Loucy (cell line): Measurements from ENCODE around the gene PCSK5.

ENCODE experiments used
- H2AFZ ChIP-seq: fragments of 200-600 bp; sonication (generic); 2 replicates; pipeline ENCODE4 v1.6.0; 2016; ENCODE audit warnings: antibody characterized with exemption, mild to moderate bottlenecking, low read length, moderate library complexity
- H3F3A ChIP-seq: fragments of 200-600 bp; 2 replicates; pipeline ENCODE4 v1.6.0; 2016; ENCODE audit warnings: antibody characterized with exemption, low read depth, mild to moderate bottlenecking
- H3K27me3 ChIP-seq: fragments of 200-600 bp; sonication (generic); 2 replicates; pipeline ENCODE4 v1.6.1; 2014; ENCODE audit warnings: low read length, mild to moderate bottlenecking; ENCODE audit not compliant: insufficient read depth, poor library complexity, severe bottlenecking
- H3K36me3 ChIP-seq: fragments of 200-600 bp; sonication (generic); 2 replicates; pipeline ENCODE4 v1.6.1; 2016; ENCODE audit warnings: low read length; ENCODE audit not compliant: insufficient read depth
- H3K4me1 ChIP-seq: fragments of 200-600 bp; sonication (generic); 2 replicates; pipeline ENCODE4 v1.5.1; 2014; ENCODE audit warnings: low read length, mild to moderate bottlenecking; ENCODE audit not compliant: insufficient read depth, poor library complexity, severe bottlenecking
- H3K4me2 ChIP-seq: fragments of 200-600 bp; sonication (generic); 2 replicates; pipeline ENCODE4 v1.6.0; 2014; ENCODE audit warnings: antibody characterized with exemption, low read length, low read depth, mild to moderate bottlenecking; ENCODE audit not compliant: poor library complexity, severe bottlenecking
- H3K4me3 ChIP-seq: fragments of 200-600 bp; sonication (generic); 2 replicates; pipeline ENCODE4 v1.5.1; 2014; ENCODE audit warnings: low read length, mild to moderate bottlenecking, mixed read lengths; ENCODE audit not compliant: poor library complexity, severe bottlenecking
- H3K79me2 ChIP-seq: fragments of 200-600 bp; sonication (generic); 2 replicates; pipeline ENCODE4 v1.6.1; 2014; ENCODE audit warnings: low read length; ENCODE audit not compliant: insufficient read depth
- H3K9ac ChIP-seq: fragments of 200-600 bp; sonication (generic); 2 replicates; pipeline ENCODE4 v1.6.0; 2014; ENCODE audit warnings: mild to moderate bottlenecking, low read depth, low read length, moderate library complexity; ENCODE audit not compliant: poor library complexity, severe bottlenecking
- H3K9me2 ChIP-seq: fragments of 200-600 bp; sonication (generic); replicated peaks from 2 replicates; pipeline ENCODE4 v1.6.1; 2016; ENCODE audit warnings: low read depth, low read length, mixed read lengths
- H3K9me3 ChIP-seq: fragments of 200-600 bp; sonication (generic); 2 replicates; pipeline ENCODE4 v1.6.1; 2014; ENCODE audit warnings: mild to moderate bottlenecking, antibody characterized with exemption, low read length, low read depth; ENCODE audit not compliant: insufficient read depth
- H4K20me1 ChIP-seq: fragments of 200-600 bp; sonication (generic); 2 replicates; pipeline ENCODE4 v1.6.0; 2014; ENCODE audit warnings: antibody characterized with exemption, low read length, mild to moderate bottlenecking; ENCODE audit not compliant: insufficient read depth, poor library complexity, severe bottlenecking
- EZH2phosphoT487 ChIP-seq: fragments of 200-600 bp; IDR thresholded peaks from 2 replicates; pipeline ENCODE4 v1.6.1; 2018; ENCODE audit warnings: antibody characterized with exemption, mild to moderate bottlenecking, moderate library complexity, borderline replicate concordance
- TF ChIP-seq, protein P1 (sequence below): fragments of 200-600 bp; sonication (generic); conservative IDR thresholded peaks from 2 replicates; pipeline ENCODE4 v1.5.1; 2014; ENCODE audit warnings: mild to moderate bottlenecking, antibody characterized with exemption, low read length

Gene PCSK5

DNA sequence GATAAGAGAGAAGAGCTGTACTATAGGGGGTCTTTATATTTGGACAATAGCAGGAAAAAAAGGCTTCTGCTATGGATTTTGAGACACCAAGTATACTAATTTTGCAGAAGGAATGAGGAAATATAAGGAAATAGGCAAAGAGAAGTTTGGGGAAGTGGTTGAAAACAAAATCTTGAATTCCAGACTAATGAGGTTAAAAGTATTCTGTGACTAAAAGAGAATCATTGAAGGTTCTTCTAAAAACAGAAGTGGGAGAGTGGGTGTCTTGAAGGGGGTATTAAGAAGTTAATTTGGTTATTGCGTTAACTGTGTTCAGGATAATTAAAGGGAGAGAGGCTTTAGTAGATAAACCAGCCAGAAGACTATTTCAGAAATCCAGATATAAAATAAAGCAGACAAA is 355.0 kb downstream of the PCSK5 start:
- no peaks in the 10 kb centered on the region for H3K4me1 ChIP-seq
- no peaks in the 10 kb centered on the region for H3K9me2 ChIP-seq
- H3K9me3 ChIP-seq: no peaks in the 10 kb centered on the region
- H3K79me2 ChIP-seq: no peaks in the 10 kb centered on the region
- H3K4me2 ChIP-seq: no peak overlapping the region
- H2AFZ ChIP-seq: no peak overlapping the region
- H3F3A ChIP-seq: no peaks in the 10 kb centered on the region
- H3K36me3 ChIP-seq: no peaks in the 10 kb centered on the region
- no peaks in the 10 kb centered on the region for H3K27me3 ChIP-seq
- H3K9ac ChIP-seq: no peak overlapping the region
- TF ChIP-seq EZH2phosphoT487: no peak
- TF ChIP-seq, protein P1, sequence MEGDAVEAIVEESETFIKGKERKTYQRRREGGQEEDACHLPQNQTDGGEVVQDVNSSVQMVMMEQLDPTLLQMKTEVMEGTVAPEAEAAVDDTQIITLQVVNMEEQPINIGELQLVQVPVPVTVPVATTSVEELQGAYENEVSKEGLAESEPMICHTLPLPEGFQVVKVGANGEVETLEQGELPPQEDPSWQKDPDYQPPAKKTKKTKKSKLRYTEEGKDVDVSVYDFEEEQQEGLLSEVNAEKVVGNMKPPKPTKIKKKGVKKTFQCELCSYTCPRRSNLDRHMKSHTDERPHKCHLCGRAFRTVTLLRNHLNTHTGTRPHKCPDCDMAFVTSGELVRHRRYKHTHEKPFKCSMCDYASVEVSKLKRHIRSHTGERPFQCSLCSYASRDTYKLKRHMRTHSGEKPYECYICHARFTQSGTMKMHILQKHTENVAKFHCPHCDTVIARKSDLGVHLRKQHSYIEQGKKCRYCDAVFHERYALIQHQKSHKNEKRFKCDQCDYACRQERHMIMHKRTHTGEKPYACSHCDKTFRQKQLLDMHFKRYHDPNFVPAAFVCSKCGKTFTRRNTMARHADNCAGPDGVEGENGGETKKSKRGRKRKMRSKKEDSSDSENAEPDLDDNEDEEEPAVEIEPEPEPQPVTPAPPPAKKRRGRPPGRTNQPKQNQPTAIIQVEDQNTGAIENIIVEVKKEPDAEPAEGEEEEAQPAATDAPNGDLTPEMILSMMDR: no peak
- H3K4me3 ChIP-seq: no peak overlapping the region
- no peaks in the 10 kb centered on the region for H4K20me1 ChIP-seq

DNA sequence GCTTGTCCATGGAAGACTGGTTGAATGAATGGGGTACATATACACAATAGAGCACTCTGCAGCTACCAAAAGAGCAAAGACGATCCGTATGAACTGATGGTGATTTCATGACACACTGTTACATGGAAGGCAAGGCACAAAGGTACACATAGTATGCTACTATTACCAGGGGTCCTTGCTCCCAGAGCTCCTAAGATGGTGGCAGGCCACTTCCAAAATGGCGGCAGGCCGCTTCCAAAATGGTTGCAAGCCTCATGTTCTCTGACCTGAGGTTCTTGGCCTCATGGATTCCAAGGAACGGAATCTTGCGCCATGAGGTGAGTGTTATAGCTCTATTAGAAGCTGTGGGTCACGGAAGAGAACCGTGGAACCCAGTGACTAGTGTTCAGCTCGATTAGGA is 356.2 kb downstream of the PCSK5 start:
- H3K36me3 ChIP-seq: no peaks in the 10 kb centered on the region

DNA sequence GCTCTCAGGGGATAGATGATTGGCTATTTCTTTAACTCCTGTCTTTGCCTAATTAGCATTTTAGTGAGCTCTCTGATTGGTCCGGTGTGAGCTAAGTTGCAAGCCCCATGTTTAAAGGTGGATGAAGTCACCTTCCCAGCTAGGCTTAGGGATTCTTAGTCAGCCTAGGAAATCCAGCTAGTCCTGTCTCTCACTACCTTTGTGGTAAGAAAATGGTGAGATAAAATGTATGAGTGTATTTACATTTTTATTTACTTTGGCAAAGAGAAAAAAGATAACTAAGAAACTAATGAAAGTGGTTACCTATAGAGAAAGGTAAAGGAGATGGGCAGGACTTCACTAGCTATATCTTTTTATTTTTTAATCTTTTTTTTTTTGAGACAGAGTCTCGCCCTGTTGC is 357.0 kb downstream of the PCSK5 start:
- no peaks in the 10 kb centered on the region for H3K36me3 ChIP-seq
- H3K79me2 ChIP-seq: no peaks in the 10 kb centered on the region
- H3K9me3 ChIP-seq: no peaks in the 10 kb centered on the region
- no peak overlapping the region for H3K4me3 ChIP-seq
- no peaks in the 10 kb centered on the region for H3K27me3 ChIP-seq
- no peaks in the 10 kb centered on the region for H4K20me1 ChIP-seq
- no peaks in the 10 kb centered on the region for H3K9me2 ChIP-seq
- TF ChIP-seq, protein P1: no peak
- TF ChIP-seq EZH2phosphoT487: no peak
- H3K9ac ChIP-seq: no peak overlapping the region
- H3K4me2 ChIP-seq: no peak overlapping the region
- H3K4me1 ChIP-seq: no peaks in the 10 kb centered on the region
- H3F3A ChIP-seq: no peaks in the 10 kb centered on the region
- no peak overlapping the region for H2AFZ ChIP-seq

More for the DNA sequence above, 356.2 kb downstream of the PCSK5 start:
- no peaks in the 10 kb centered on the region for H3K27me3 ChIP-seq
- H2AFZ ChIP-seq: no peak overlapping the region
- no peaks in the 10 kb centered on the region for H3K9me2 ChIP-seq
- H4K20me1 ChIP-seq: no peaks in the 10 kb centered on the region
- H3F3A ChIP-seq: no peaks in the 10 kb centered on the region
- H3K9me3 ChIP-seq: no peaks in the 10 kb centered on the region
- H3K79me2 ChIP-seq: no peaks in the 10 kb centered on the region
- H3K4me2 ChIP-seq: no peak overlapping the region
- no peak overlapping the region for H3K9ac ChIP-seq
- TF ChIP-seq, protein P1: no peak
- no peaks in the 10 kb centered on the region for H3K4me1 ChIP-seq
- no peak overlapping the region for H3K4me3 ChIP-seq
